ENCODE measurements around the gene DHRS7C.

DNA sequence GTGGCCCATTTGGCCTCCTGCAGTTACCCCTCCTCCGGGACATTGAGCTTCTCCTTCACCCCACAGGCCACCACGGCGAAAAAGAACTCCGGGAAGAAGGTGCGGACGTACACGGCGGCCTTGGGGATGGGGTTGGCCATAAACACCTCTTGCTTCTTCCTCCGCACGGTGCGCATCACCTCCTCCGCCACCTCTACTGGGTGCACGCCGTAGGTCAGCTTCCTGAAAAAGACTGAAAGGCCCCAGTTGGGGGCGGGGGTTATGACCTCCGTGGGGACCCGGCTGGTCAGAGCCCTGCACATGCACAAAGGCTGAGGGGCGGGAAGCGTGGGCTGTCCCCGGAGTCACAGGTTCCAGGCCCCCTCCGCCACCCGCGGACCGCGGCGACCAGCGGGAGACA is 19.9 kb downstream of the DHRS7C start:
- TF ChIP-seq JUN (IDR thresholded peaks at IDR 0.05; ENCODE audit: borderline replicate concordance, insufficient read depth, insufficient read length, low read depth) (no peak), POLR2AphosphoS5 (IDR thresholded peaks at IDR 0.05; ENCODE audit: insufficient read depth, low read depth, low read length) (no peak), POLR2A (IDR thresholded peaks at IDR 0.05; ENCODE audit: low read depth, low read length) (no peak), EZH2 (IDR thresholded peaks at IDR 0.05; ENCODE audit: borderline replicate concordance, low read depth, low read length, severe bottlenecking) (no peak), MYC (IDR thresholded peaks at IDR 0.05; ENCODE audit: low read depth, low read length) (no peak), FOS (IDR thresholded peaks at IDR 0.05; ENCODE audit: borderline replicate concordance, insufficient read depth, low read length) (no peak)
- TF ChIP-seq, protein P1, sequence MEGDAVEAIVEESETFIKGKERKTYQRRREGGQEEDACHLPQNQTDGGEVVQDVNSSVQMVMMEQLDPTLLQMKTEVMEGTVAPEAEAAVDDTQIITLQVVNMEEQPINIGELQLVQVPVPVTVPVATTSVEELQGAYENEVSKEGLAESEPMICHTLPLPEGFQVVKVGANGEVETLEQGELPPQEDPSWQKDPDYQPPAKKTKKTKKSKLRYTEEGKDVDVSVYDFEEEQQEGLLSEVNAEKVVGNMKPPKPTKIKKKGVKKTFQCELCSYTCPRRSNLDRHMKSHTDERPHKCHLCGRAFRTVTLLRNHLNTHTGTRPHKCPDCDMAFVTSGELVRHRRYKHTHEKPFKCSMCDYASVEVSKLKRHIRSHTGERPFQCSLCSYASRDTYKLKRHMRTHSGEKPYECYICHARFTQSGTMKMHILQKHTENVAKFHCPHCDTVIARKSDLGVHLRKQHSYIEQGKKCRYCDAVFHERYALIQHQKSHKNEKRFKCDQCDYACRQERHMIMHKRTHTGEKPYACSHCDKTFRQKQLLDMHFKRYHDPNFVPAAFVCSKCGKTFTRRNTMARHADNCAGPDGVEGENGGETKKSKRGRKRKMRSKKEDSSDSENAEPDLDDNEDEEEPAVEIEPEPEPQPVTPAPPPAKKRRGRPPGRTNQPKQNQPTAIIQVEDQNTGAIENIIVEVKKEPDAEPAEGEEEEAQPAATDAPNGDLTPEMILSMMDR (IDR thresholded peaks at IDR 0.05; ENCODE audit: extremely low read depth in 1 of 2, insufficient read depth in 1 of 2, low read depth in 1 of 2, low read length in 2 of 2) = no peak

Data from endothelial cell of umbilical vein (primary cell).